Measurements from ENCODE around the gene CDC25B.

DNA sequence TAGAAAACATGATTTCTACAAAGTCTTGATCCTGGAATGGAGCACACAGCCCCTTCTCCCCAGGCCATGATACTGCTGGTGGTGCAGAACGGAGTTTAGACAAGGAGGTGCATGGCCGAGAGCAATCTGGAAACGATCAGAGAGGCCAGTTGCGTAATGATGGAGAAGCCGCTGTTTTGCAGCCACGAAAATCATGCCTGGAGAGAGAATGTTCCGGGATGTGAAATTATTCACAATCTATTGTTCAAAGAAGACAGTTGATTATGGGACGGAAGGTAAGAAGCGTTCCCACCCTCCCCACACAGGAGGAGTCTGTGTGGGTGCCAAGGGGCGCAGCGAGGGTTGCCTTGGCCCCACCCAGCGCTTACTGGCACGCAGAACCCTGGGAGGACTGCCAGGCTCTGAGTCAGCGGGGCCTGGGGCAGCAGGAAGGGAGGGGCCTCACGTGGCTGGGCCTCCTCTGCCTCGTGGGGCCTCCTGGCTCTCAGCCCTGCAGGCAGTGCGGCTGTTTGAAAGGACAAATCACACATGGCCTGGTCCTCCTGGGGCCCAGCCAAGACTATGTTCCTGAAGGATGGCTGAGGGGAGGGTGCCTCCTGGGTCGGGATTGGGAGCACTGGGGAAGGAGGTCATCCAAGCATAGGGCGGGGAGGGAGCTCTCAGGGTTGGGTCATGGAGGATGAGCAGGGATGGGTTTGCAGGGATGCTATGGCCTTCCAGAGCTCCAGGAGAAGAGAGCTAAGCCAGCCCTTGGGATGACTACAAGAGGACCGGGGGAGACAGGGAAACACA, 15.6 kb downstream of the CDC25B start:
- TF ChIP-seq FOS (IDR thresholded peaks at IDR 0.05; ENCODE audit: borderline replicate concordance, extremely low read depth, insufficient read length) (no peak), EZH2 (IDR thresholded peaks at IDR 0.05; ENCODE audit: borderline replicate concordance, control insufficient read depth, low read depth, low read length) (no peak), ZNF687 (IDR thresholded peaks at IDR 0.05) (no peak), POLR2AphosphoS2 (IDR thresholded peaks at IDR 0.05; ENCODE audit: low read depth, low read length) (no peak), EP300 (IDR thresholded peaks at IDR 0.05; ENCODE audit: borderline replicate concordance in 1 of 2, control insufficient read depth in 1 of 2, low read depth in 2 of 2, low read length in 2 of 2) (no peak), RCOR1 (conservative IDR thresholded peaks at IDR 0.05; ENCODE audit: low read depth, low read length) (no peak)

Measured in GM12878 (cell line).